K562 (cell line): ENCODE data around the gene BBC3. TPM values are rescaled to one million over a fixed set of nuclear protein-coding genes. Genes with fewer than 3 reads are reported as not detected.

Experiments
- BACH1 ChIP-seq: fragments of 200-800 bp; sonication (Bioruptor generic); IDR thresholded peaks from 2 replicates; pipeline ENCODE4 v1.6.1; 2016; ENCODE audit warnings: missing genetic modification characterization, missing compliant biosample characterization
- ETS2 ChIP-seq: IDR thresholded peaks from 2 replicates; pipeline ENCODE4 v1.6.1; 2016; ENCODE audit warnings: borderline replicate concordance, missing genetic modification characterization, mild to moderate bottlenecking, moderate library complexity, missing compliant biosample characterization; ENCODE audit not compliant: poor library complexity, severe bottlenecking
- EWSR1 ChIP-seq: fragments of 450-650 bp; IDR thresholded peaks from 2 replicates; pipeline ENCODE4 v1.6.1; 2018; ENCODE audit warnings: borderline replicate concordance, mild to moderate bottlenecking, low read depth, moderate library complexity; ENCODE audit not compliant: partially characterized antibody
- HMGXB4 ChIP-seq: sonication (generic); formaldehyde crosslinking; IDR thresholded peaks from 2 replicates; pipeline ENCODE4 v1.8.1; 2023; ENCODE audit warnings: mild to moderate bottlenecking, missing genetic modification reagents
- IFI16 ChIP-seq: fragments of 250-450 bp; sonication (Bioruptor Pico); IDR thresholded peaks from 2 replicates; pipeline ENCODE4 v2.1.2; 2022; ENCODE audit warnings: mild to moderate bottlenecking, inconsistent platforms
- KLF10 ChIP-seq: fragments of 250-450 bp; sonication (Bioruptor Pico); IDR thresholded peaks from 2 replicates; pipeline ENCODE4 v1.6.1; 2021; ENCODE audit warnings: matching md5 sums
- PBX2 ChIP-seq, 2 experiments: IDR thresholded peaks in 1 of 2; conservative IDR thresholded peaks in 1 of 2; 2 replicates each; pipeline ENCODE4 v1.6.1; 2016; ENCODE audit warnings: low read depth in 2 of 2, mild to moderate bottlenecking in 1 of 2, missing compliant biosample characterization in 1 of 2, missing genetic modification characterization in 1 of 2, moderate library complexity in 1 of 2
- SREBF2 ChIP-seq: sonication (generic); formaldehyde crosslinking; IDR thresholded peaks from 2 replicates; pipeline ENCODE4 v1.4.0; 2020; ENCODE audit warnings: mild to moderate bottlenecking, missing genetic modification reagents
- STAG1 ChIP-seq: sonication (generic); formaldehyde crosslinking; IDR thresholded peaks from 2 replicates; pipeline ENCODE4 v1.5.0; 2020; ENCODE audit warnings: missing genetic modification reagents, borderline replicate concordance
- TCF7L2 ChIP-seq: fragments of 150-350 bp; IDR thresholded peaks from 2 replicates; pipeline ENCODE4 v1.6.1; 2016; ENCODE audit warnings: low read depth, mild to moderate bottlenecking, low read length, moderate library complexity
- TCFL5 ChIP-seq: fragments of 250-450 bp; sonication (Bioruptor Pico); conservative IDR thresholded peaks from 2 replicates; pipeline ENCODE4 v1.6.1; 2021; ENCODE audit warnings: mild to moderate bottlenecking, moderate library complexity, matching md5 sums
- TRIM28 ChIP-seq: fragments of 450-650 bp; IDR thresholded peaks from 2 replicates; pipeline ENCODE4 v1.6.1; 2017
- ZBTB5 ChIP-seq: fragments of 450-650 bp; IDR thresholded peaks from 2 replicates; pipeline ENCODE4 v1.6.1; 2017; ENCODE audit warnings: antibody characterized with exemption
- ZNF778 ChIP-seq: fragments of 450-650 bp; formaldehyde crosslinking; IDR thresholded peaks from 2 replicates; pipeline ENCODE4 v1.4.0; 2020; ENCODE audit warnings: mild to moderate bottlenecking, moderate library complexity
- polyA plus RNA-seq, 8 experiments: library from polyadenylated mRNA; depleted of rRNA in 4 of 8; stranded (reverse) in 5 of 8; unstranded in 3 of 8; fragments of >200 nt; fragmentation: Nextera tagmentation in 2 of 8; fragmentation: Illumina TruSeq in 1 of 8; extraction: Ambion mirVana in 2 of 8; extraction: Trizol in 1 of 8; gene quantifications; 2 replicates each; pipeline versions ENCODE4 v1.2.1 to v1.2.3, GENCODE V29; 2011 to 2014; ENCODE audit warnings: inconsistent platforms in 1 of 8, missing spikeins in 1 of 8
- total RNA-seq, 7 experiments: library from RNA; depleted of rRNA in 6 of 7; stranded (reverse); fragments of >200 nt in 6 of 7; fragmentation: Illumina TruSeq in 2 of 7; extraction: Trizol in 2 of 7; gene quantifications; 2 replicates each; pipeline versions ENCODE4 v1.2.1 to v1.2.3, GENCODE V29; 2011 to 2021; ENCODE audit warnings: low replicate concordance in 1 of 7
- TF ChIP-seq, protein P1 (sequence below), 2 experiments: fragments of 200-800 bp in 1 of 2; sonication (Bioruptor generic) in 1 of 2; sonication (generic) in 1 of 2; formaldehyde crosslinking in 1 of 2; IDR thresholded peaks in 1 of 2; conservative IDR thresholded peaks in 1 of 2; 2 replicates each; pipeline versions ENCODE4 v1.5.0 to v1.6.1; 2016 to 2020; ENCODE audit warnings: missing compliant biosample characterization in 1 of 2, missing genetic modification characterization in 1 of 2, missing genetic modification reagents in 1 of 2
- TF ChIP-seq, protein P2 (sequence below): fragments of 250-450 bp; sonication (Bioruptor Pico); IDR thresholded peaks from 2 replicates; pipeline ENCODE4 v1.4.0; 2020; ENCODE audit warnings: borderline replicate concordance

BBC3 gene
- total and polyA plus RNA-seq, 9 of the 15 experiments (the other 6 are each of a cell fraction or from before 2014, with no cell fraction given) = 0.15 to 30.7 (median 4.8) TPM

DNA sequence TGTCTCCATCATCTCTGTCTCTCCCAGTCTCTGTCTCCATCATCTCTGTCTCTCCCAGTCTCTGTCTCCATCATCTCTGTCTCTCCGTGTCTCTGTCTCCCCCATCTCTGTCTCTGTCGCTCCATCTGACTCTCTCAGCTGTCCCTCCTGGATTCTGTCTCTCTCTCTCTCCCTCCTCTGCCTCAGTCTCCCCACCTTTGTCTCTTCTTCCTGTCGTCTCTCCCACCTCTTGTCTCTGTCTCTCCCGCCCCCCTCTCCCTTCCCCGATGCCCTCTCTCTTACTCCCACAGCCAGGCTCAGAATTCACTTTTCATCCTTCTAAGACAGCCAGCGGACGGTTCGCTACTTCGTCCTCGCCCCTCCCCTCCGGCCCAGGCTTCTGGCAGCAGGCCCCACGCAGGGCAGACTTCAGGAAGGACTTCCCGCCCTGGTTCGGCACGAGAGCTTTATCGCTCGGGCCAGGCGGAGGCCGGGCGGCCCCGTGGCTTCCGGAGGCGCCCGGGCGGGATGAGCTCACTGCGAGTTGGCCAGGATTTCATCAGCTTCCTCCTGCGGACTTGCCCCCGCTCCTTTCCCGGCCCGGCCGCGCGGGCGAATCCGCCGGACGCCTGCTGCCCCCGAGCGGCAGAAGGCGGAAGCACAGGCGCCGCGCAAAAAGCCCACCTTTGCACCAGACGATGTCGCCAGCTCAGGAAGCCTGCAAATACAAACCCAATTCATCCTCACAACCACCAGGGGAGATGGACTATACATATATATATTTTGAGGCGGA, 13.0 kb upstream of the BBC3 start (continued):
- TF ChIP-seq TRIM28 (no peak; the same call in 1 of the 2 replicates), BACH1 (tag) (no peak), TCFL5 (CRISPR knock-in tag) (no peak), HMGXB4 (CRISPR knock-in tag) (peak; percentile 83; the same call in 1 of the 2 replicates), ETS2 (peak; percentile 93), ZNF778 (CRISPR knock-in tag) (no peak), TCF7L2 (no peak), EWSR1 (no peak), SREBF2 (CRISPR knock-in tag) (no peak), IFI16 (CRISPR knock-in tag) (no peak), STAG1 (CRISPR knock-in tag) (no peak), PBX2 (CRISPR knock-in tag; IDR thresholded peaks at IDR 0.05; ENCODE audit: low read depth) (no peak), PBX2 (tag; conservative IDR thresholded peaks at IDR 0.05; ENCODE audit: low read depth) (no peak), ZBTB5 (0 out of 2 replicates have a peak, but pooled peaks have one; percentile 68), KLF10 (no peak)
- TF ChIP-seq, protein P1, sequence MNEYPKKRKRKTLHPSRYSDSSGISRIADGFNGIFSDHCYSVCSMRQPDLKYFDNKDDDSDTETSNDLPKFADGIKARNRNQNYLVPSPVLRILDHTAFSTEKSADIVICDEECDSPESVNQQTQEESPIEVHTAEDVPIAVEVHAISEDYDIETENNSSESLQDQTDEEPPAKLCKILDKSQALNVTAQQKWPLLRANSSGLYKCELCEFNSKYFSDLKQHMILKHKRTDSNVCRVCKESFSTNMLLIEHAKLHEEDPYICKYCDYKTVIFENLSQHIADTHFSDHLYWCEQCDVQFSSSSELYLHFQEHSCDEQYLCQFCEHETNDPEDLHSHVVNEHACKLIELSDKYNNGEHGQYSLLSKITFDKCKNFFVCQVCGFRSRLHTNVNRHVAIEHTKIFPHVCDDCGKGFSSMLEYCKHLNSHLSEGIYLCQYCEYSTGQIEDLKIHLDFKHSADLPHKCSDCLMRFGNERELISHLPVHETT (CRISPR knock-in tag; conservative IDR thresholded peaks at IDR 0.05 in 1 of 2, IDR thresholded peaks at IDR 0.05 in 1 of 2) = peak in 1 of 2 experiments; percentile 95; a peak in 2 of 4 replicates
- TF ChIP-seq, protein P2, sequence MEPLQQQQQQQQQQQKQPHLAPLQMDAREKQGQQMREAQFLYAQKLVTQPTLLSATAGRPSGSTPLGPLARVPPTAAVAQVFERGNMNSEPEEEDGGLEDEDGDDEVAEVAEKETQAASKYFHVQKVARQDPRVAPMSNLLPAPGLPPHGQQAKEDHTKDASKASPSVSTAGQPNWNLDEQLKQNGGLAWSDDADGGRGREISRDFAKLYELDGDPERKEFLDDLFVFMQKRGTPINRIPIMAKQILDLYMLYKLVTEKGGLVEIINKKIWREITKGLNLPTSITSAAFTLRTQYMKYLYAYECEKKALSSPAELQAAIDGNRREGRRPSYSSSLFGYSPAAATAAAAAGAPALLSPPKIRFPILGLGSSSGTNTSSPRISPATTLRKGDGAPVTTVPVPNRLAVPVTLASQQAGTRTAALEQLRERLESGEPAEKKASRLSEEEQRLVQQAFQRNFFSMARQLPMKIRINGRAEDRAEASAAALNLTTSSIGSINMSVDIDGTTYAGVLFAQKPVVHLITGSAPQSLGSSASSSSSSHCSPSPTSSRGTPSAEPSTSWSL (CRISPR knock-in tag) = no peak
